ENCODE data around the gene PCDHGA12.
"Not testable (repeated sequence)": the region's sequence is repeated elsewhere in the genome, so short reads cannot be mapped to it uniquely, and the experiment has no call there.

The PCDHGA12 gene

GRCh38 chr5:141430332-141431113, at the start of gene PCDHGA12:
Gene PCDHGA12, plus strand, starts transcription at chr5:141430507. Its CDS starts 253 bp downstream, at chr5:141430760.
- peak within 1 kb of the TSS; percentile 60 for H3K4me3 ChIP-seq (ENCODE audit: low read depth, low read length)
- peak; percentile 50; the same call in 1 of the 2 replicates for TF ChIP-seq CTCF (IDR thresholded peaks at IDR 0.05; ENCODE audit: borderline replicate concordance, insufficient read depth, low read depth, low read length)

- peak within 1 kb of the TSS; percentile 54 for H3K4me3 ChIP-seq (ENCODE audit: low read depth, low read length)
- TF ChIP-seq CTCF (IDR thresholded peaks at IDR 0.05; ENCODE audit: borderline replicate concordance, insufficient read depth, low read depth, low read length), result peak; percentile 36; the same call in 1 of the 2 replicates
These were observed 47.6 kb upstream of the PCDHGA12 start, which contains the start of gene PCDHGA7 for GRCh38 chr5:141382469-141383294. Gene PCDHGA7, plus strand, starts transcription at chr5:141382742. Its CDS starts 158 bp downstream, at chr5:141382900.

GRCh38 chr5:141383345-141383744, 47.0 kb upstream of the PCDHGA12 start:
- no peak overlapping the region for H3K4me3 ChIP-seq (ENCODE audit: low read depth, low read length)
- TF ChIP-seq CTCF (IDR thresholded peaks at IDR 0.05; ENCODE audit: borderline replicate concordance, insufficient read depth, low read depth, low read length), result no peak

- TF ChIP-seq CTCF (IDR thresholded peaks at IDR 0.05; ENCODE audit: borderline replicate concordance, insufficient read depth, low read depth, low read length), result no peak
- H3K4me3 ChIP-seq (ENCODE audit: low read depth, low read length), result no peak overlapping the region
These were observed 45.6 kb upstream of the PCDHGA12 start for GRCh38 chr5:141384471-141385267.

- TF ChIP-seq CTCF (IDR thresholded peaks at IDR 0.05; ENCODE audit: borderline replicate concordance, insufficient read depth, low read depth, low read length), result peak; percentile 31; the same call in 1 of the 2 replicates
- not testable (repeated sequence) for H3K4me3 ChIP-seq (ENCODE audit: low read depth, low read length)
These were observed 42.6 kb upstream of the PCDHGA12 start, which contains the start of gene PCDHGB4 for GRCh38 chr5:141387557-141388311. Gene PCDHGB4, plus strand, starts transcription at chr5:141387698. Its CDS starts 187 bp downstream, at chr5:141387885.

- no peak for TF ChIP-seq CTCF (IDR thresholded peaks at IDR 0.05; ENCODE audit: borderline replicate concordance, insufficient read depth, low read depth, low read length)
- H3K4me3 ChIP-seq (ENCODE audit: low read depth, low read length), result no peak overlapping the region
These were observed 41.6 kb upstream of the PCDHGA12 start for GRCh38 chr5:141388661-141389060.
